ENCODE measurements around the gene CFAP300. TPM values are rescaled to one million over a fixed set of nuclear protein-coding genes. Genes with fewer than 3 reads are reported as not detected.

CFAP300 gene
- total RNA-seq (under 1 TPM; 0.32 to 0.90 (median 0.68) TPM), polyA plus RNA-seq (1 to 10 TPM; 1.2 to 1.4 TPM)

GRCh38 chr11:102047305-102047924 lies at the start of gene CFAP300:
CFAP300 (plus strand) TSS chr11:102047437; CDS start chr11:102047471, 34 bp downstream.
- DNase-seq (peak; percentile 62 to 87 (median 70)), ATAC-seq (peak; percentile 85 to 95 (median 93)), FAIRE-seq (no peak)
- Histone ChIP-seq H3K36me3 (no peaks in the 10 kb centered on the region), H3K4me1 (no peaks in the 10 kb centered on the region), H3K4me3 (peak within 1 kb of the TSS; percentile 20 to 41 (median 34)), H3K27me3 (no peaks in the 10 kb centered on the region), H3K9me3 (no peaks in the 10 kb centered on the region), H3K27ac (no peak within 1 kb of the TSS)
- intact Hi-C loops (cut with DNase I) = no loop called here
- TF ChIP-seq CTCF (IDR thresholded peaks at IDR 0.05) = no peak
- 2% methylated on average over 45 of the region's 45 CpGs for WGBS, 2 donors

- Histone ChIP-seq H3K27ac (no peak overlapping the region), H3K36me3 (no peaks in the 10 kb centered on the region), H3K9me3 (no peaks in the 10 kb centered on the region), H3K27me3 (no peaks in the 10 kb centered on the region), H3K4me1 (no peaks in the 10 kb centered on the region), H3K4me3 (no peak overlapping the region)
- WGBS, 2 donors = 84 to 91% methylated on average over 3 of the region's 3 CpGs
- FAIRE-seq = no peak
- intact Hi-C loops (cut with DNase I) = no loop called here
- no peak for DNase-seq
- ATAC-seq = no peak
- TF ChIP-seq CTCF (IDR thresholded peaks at IDR 0.05) = no peak
Measured at GRCh38 chr11:102001657-102002338, 45.4 kb upstream of the CFAP300 start.

- Histone ChIP-seq H3K9me3 (no peaks in the 10 kb centered on the region), H3K4me3 (no peak overlapping the region), H3K4me1 (peaks cover 0 to 3% (median 0%) of the 10 kb centered on the region in 3 donors), H3K36me3 (no peaks in the 10 kb centered on the region), H3K27ac (no peak overlapping the region), H3K27me3 (no peaks in the 10 kb centered on the region)
- ATAC-seq (no peak), FAIRE-seq (no peak), DNase-seq (no peak)
- TF ChIP-seq CTCF (IDR thresholded peaks at IDR 0.05) = no peak
- intact Hi-C loops (cut with DNase I) = no loop called here
Measured at GRCh38 chr11:102004220-102004619, 43.0 kb upstream of the CFAP300 start.

GRCh38 chr11:102005306-102005705 lies 41.9 kb upstream of the CFAP300 start:
- FAIRE-seq (no peak), DNase-seq (no peak)
- intact Hi-C loops (cut with DNase I) = loop anchor here in 1 of 3 donors (5.0 kb wide), 1 partner anchor 143 kb away; no protein-coding TSS in a partner anchor

More at GRCh38 chr11:102005306-102005705, 41.9 kb upstream of the CFAP300 start:
- H3K36me3 ChIP-seq = no peaks in the 10 kb centered on the region
- no peaks in the 10 kb centered on the region for H3K9me3 ChIP-seq
- TF ChIP-seq CTCF (IDR thresholded peaks at IDR 0.05) = no peak
- H3K27me3 ChIP-seq = no peaks in the 10 kb centered on the region
- no peak overlapping the region for H3K4me3 ChIP-seq
- WGBS, 2 donors = 82 to 89% methylated on average over 4 of the region's 4 CpGs
- H3K27ac ChIP-seq = no peak overlapping the region
- no peak for ATAC-seq
- peaks cover 0 to 3% (median 0%) of the 10 kb centered on the region in 3 donors for H3K4me1 ChIP-seq

All from pancreas (tissue), 10 donors.